Ectodermal cell (in vitro differentiated cells): ENCODE results near the gene RLIM. TPM values are rescaled to one million over a fixed set of nuclear protein-coding genes. Genes with fewer than 3 reads are reported as not detected.
"Not testable (repeated sequence)": the region's sequence is repeated elsewhere in the genome, so short reads cannot be mapped to it uniquely, and the experiment has no call there.

ENCODE experiments used
- H3K27ac ChIP-seq: 2 replicates; pipeline ENCODE4 v1.7.0; 2013; ENCODE audit warnings: mild to moderate bottlenecking, low read depth, low read length; ENCODE audit not compliant: insufficient read depth, poor library complexity, severe bottlenecking
- H3K27me3 ChIP-seq: 2 replicates; pipeline ENCODE4 v1.7.0; 2013; ENCODE audit warnings: mild to moderate bottlenecking, low read length; ENCODE audit not compliant: insufficient read depth, control insufficient read depth, poor library complexity, severe bottlenecking
- H3K36me3 ChIP-seq: one replicate; pipeline ENCODE4 v1.7.0; 2013; ENCODE audit warnings: low read length; ENCODE audit not compliant: control insufficient read depth, insufficient read depth
- H3K4me1 ChIP-seq: one replicate; pipeline ENCODE4 v1.7.0; 2013; ENCODE audit warnings: low read length; ENCODE audit not compliant: control insufficient read depth, insufficient read depth
- H3K4me3 ChIP-seq: 2 replicates; pipeline ENCODE4 v1.7.0; 2013; ENCODE audit warnings: low read depth, low read length, control low read depth; ENCODE audit not compliant: insufficient read depth
- H3K9me3 ChIP-seq: 2 replicates; pipeline ENCODE4 v1.7.0; 2013; ENCODE audit warnings: mild to moderate bottlenecking, low read length, moderate library complexity; ENCODE audit not compliant: control insufficient read depth
- WGBS, 2 experiments: methylation state at CpG; one replicate each; pipeline ENCODE4 v1.1.7; 2013; ENCODE audit warnings: missing lambda C conversion rate in 2 of 2; 5-methylcytosine and 5-hydroxymethylcytosine counted together
- polyA plus RNA-seq, 4 experiments: library from polyadenylated mRNA; stranded (reverse); fragments of 50-300 nt; gene quantifications; one replicate each; pipeline ENCODE4 v1.2.3, GENCODE V29; 2013

RLIM gene
- polyA plus RNA-seq (2013, experiment 1 of 4), result 28.7 TPM
- polyA plus RNA-seq (2013, experiment 2 of 4), result 30.7 TPM
- polyA plus RNA-seq (2013, experiment 3 of 4), result 19.8 TPM
- polyA plus RNA-seq (2013, experiment 4 of 4), result 22.3 TPM

GRCh38 chrX:74614093-74614909 lies at the start of gene RLIM:
Gene RLIM (minus strand): TSS chrX:74614624. CDS start chrX:74595977, 18,647 bp downstream.
- Histone ChIP-seq H3K27ac (peak within 1 kb of the TSS; percentile 96), H3K9me3 (no peaks in the 10 kb centered on the region), H3K27me3 (no peaks in the 10 kb centered on the region), H3K4me1 (no peaks in the 10 kb centered on the region), H3K4me3 (peak within 1 kb of the TSS; percentile 74), H3K36me3 (no peaks in the 10 kb centered on the region)
- WGBS, 2 experiments, result 0% methylated on average over 66 of the region's 66 CpGs

GRCh38 chrX:74656079-74656745 lies 41.8 kb upstream of the RLIM start:
- no peaks in the 10 kb centered on the region for H3K36me3 ChIP-seq
- H3K9me3 ChIP-seq, result no peaks in the 10 kb centered on the region
- no peak overlapping the region for H3K27ac ChIP-seq
- 88% methylated on average over 6 of the region's 6 CpGs for WGBS, 2 experiments
- no peak overlapping the region for H3K4me3 ChIP-seq
- H3K27me3 ChIP-seq, result no peaks in the 10 kb centered on the region
- no peaks in the 10 kb centered on the region for H3K4me1 ChIP-seq

- H3K36me3 ChIP-seq, H3K4me1 ChIP-seq, H3K4me3 ChIP-seq, H3K27me3 ChIP-seq, H3K27ac ChIP-seq, H3K9me3 ChIP-seq: not testable (repeated sequence)
- WGBS, 2 experiments, result 89 to 98% methylated on average over 4 of the region's 4 CpGs
These were observed 40.5 kb upstream of the RLIM start for GRCh38 chrX:74654953-74655352.

GRCh38 chrX:74636749-74637314 lies 22.4 kb upstream of the RLIM start:
- Histone ChIP-seq H3K36me3 (no peaks in the 10 kb centered on the region), H3K27ac (no peak overlapping the region), H3K4me3 (no peak overlapping the region), H3K4me1 (no peaks in the 10 kb centered on the region), H3K27me3 (no peaks in the 10 kb centered on the region), H3K9me3 (no peaks in the 10 kb centered on the region)
- WGBS, 2 experiments, result 85 to 91% methylated on average over 9 of the region's 9 CpGs

- 0 to 1% methylated on average over 15 of the region's 15 CpGs for WGBS, 2 experiments
- no peaks in the 10 kb centered on the region for H3K27me3 ChIP-seq
- no peaks in the 10 kb centered on the region for H3K9me3 ChIP-seq
- H3K4me3 ChIP-seq, result peak overlapping the region; percentile 74
- no peaks in the 10 kb centered on the region for H3K36me3 ChIP-seq
- peak overlapping the region; percentile 96 for H3K27ac ChIP-seq
- no peaks in the 10 kb centered on the region for H3K4me1 ChIP-seq
These were observed 893 bp downstream of the RLIM start for GRCh38 chrX:74613370-74614092.

GRCh38 chrX:74606799-74607198 lies 7.6 kb downstream of the RLIM start:
- 97% methylated on average over 10 to 11 of the region's 12 CpGs for WGBS, 2 experiments
- Histone ChIP-seq H3K27me3 (no peaks in the 10 kb centered on the region), H3K36me3 (no peaks in the 10 kb centered on the region), H3K9me3 (no peaks in the 10 kb centered on the region), H3K27ac (no peak overlapping the region), H3K4me1 (no peaks in the 10 kb centered on the region), H3K4me3 (no peak overlapping the region)

- Histone ChIP-seq H3K36me3 (no peaks in the 10 kb centered on the region), H3K9me3 (no peaks in the 10 kb centered on the region), H3K27me3 (no peaks in the 10 kb centered on the region), H3K4me1 (no peaks in the 10 kb centered on the region), H3K27ac (no peak overlapping the region), H3K4me3 (no peak overlapping the region)
These were observed 8.1 kb downstream of the RLIM start for GRCh38 chrX:74606342-74606741.

- Histone ChIP-seq H3K27me3 (no peaks in the 10 kb centered on the region), H3K36me3 (no peaks in the 10 kb centered on the region)
- WGBS, 2 experiments, result 83 to 87% methylated on average over 2 of the region's 2 CpGs
These were observed 11.4 kb downstream of the RLIM start for GRCh38 chrX:74603040-74603439.

GRCh38 chrX:74602142-74602541 lies 12.3 kb downstream of the RLIM start:
- H3K4me1 ChIP-seq, result no peaks in the 10 kb centered on the region
- 93 to 95% methylated on average over 8 of the region's 8 CpGs for WGBS, 2 experiments
- H3K9me3 ChIP-seq, result no peaks in the 10 kb centered on the region
- H3K27ac ChIP-seq, result no peak overlapping the region
- H3K27me3 ChIP-seq, result no peaks in the 10 kb centered on the region
- H3K4me3 ChIP-seq, result no peak overlapping the region
- no peaks in the 10 kb centered on the region for H3K36me3 ChIP-seq

More at GRCh38 chrX:74603040-74603439, 11.4 kb downstream of the RLIM start:
- no peak overlapping the region for H3K4me3 ChIP-seq
- H3K4me1 ChIP-seq, result no peaks in the 10 kb centered on the region
- H3K9me3 ChIP-seq, result no peaks in the 10 kb centered on the region
- no peak overlapping the region for H3K27ac ChIP-seq

GRCh38 chrX:74593593-74593992 lies 20.8 kb downstream of the RLIM start:
- Histone ChIP-seq H3K9me3 (no peaks in the 10 kb centered on the region), H3K27me3 (no peaks in the 10 kb centered on the region), H3K27ac (no peak overlapping the region), H3K4me3 (no peak overlapping the region), H3K4me1 (no peaks in the 10 kb centered on the region), H3K36me3 (peaks cover 10% of the 10 kb centered on the region)
- WGBS, 2 experiments, result 92 to 100% methylated on average over 1 to 2 of the region's 2 CpGs
